H1 (cell line): Measurements from ENCODE around the gene PLEK2. TPM values are rescaled to one million over a fixed set of nuclear protein-coding genes. Genes with fewer than 3 reads are reported as not detected.

Source experiments
- CTCF ChIA-PET: fragments of 300-600 bp; sonication (Branson Sonifier 250); formaldehyde crosslinking; loops from one replicate; lab custom pipeline; 2021; ENCODE audit not compliant: partially characterized antibody; lab: Charles Lee
- POLR2A ChIA-PET: fragments of 300-600 bp; sonication (Branson Sonifier 250); formaldehyde crosslinking; loops from one replicate; lab custom pipeline; 2021; ENCODE audit warnings: inconsistent platforms; ENCODE audit not compliant: partially characterized antibody; lab: Charles Lee
- DNase-seq, 2 experiments: peaks; one replicate each; pipeline versions ENCODE4 v3.0.0 to v3.0.0-alpha.2; 2010 to 2022; ENCODE audit warnings: low spot score in 2 of 2, low read depth in 1 of 2, mixed read lengths in 1 of 2
- FAIRE-seq: peaks from 2 replicates; lab custom pipeline; 2011; peaks lifted over from hg19 to GRCh38; lab: Jason Lieb, UNC
- H2AFZ ChIP-seq: 2 replicates; pipeline ENCODE4 v1.8.1; 2012; ENCODE audit warnings: low read length, inconsistent platforms
- H2AK5ac ChIP-seq: 2 replicates; pipeline ENCODE4 v1.6.1; 2013; ENCODE audit warnings: low read depth, low read length
- H2BK120ac ChIP-seq: replicated peaks from 2 replicates; pipeline ENCODE3; 2013; ENCODE audit warnings: low read depth, low read length, inconsistent platforms
- H2BK12ac ChIP-seq: 2 replicates; pipeline ENCODE4 v1.6.1; 2013; ENCODE audit warnings: low read depth, low read length
- H2BK15ac ChIP-seq: 2 replicates; pipeline ENCODE4 v1.6.1; 2013; ENCODE audit warnings: low read length
- H2BK20ac ChIP-seq: 2 replicates; pipeline ENCODE4 v1.6.1; 2013; ENCODE audit warnings: low read length
- H2BK5ac ChIP-seq: 2 replicates; pipeline ENCODE4 v1.6.1; 2013; ENCODE audit warnings: low read depth, low read length
- H3K14ac ChIP-seq: 2 replicates; pipeline ENCODE4 v1.6.1; 2013; ENCODE audit warnings: inconsistent platforms; ENCODE audit not compliant: insufficient read length
- H3K18ac ChIP-seq: 2 replicates; pipeline ENCODE4 v1.6.1; 2013; ENCODE audit warnings: low read length; ENCODE audit errors: extremely low read depth
- H3K23ac ChIP-seq: 2 replicates; pipeline ENCODE4 v1.6.1; 2013; ENCODE audit warnings: inconsistent platforms; ENCODE audit not compliant: insufficient read length
- H3K23me2 ChIP-seq: 2 replicates; pipeline ENCODE4 v1.6.1; 2013; ENCODE audit warnings: low read depth, low read length
- H3K27ac ChIP-seq: 2 replicates; pipeline ENCODE4 v1.6.1; 2011; ENCODE audit warnings: low read depth, low read length, inconsistent platforms
- H3K27me3 ChIP-seq, 4 experiments: replicated peaks in 1 of 4; 1 replicate in 1 of 4; 2 replicates in 3 of 4; pipeline versions ENCODE4 v1.6.1 to v1.8.1; 2011 to 2013; ENCODE audit warnings: low read length in 3 of 4, mild to moderate bottlenecking in 3 of 4, inconsistent platforms in 2 of 4, mixed read lengths in 2 of 4, moderate library complexity in 1 of 4; ENCODE audit not compliant: control insufficient read depth in 3 of 4, insufficient read depth in 3 of 4; ENCODE audit errors: extremely low read depth in 1 of 4
- H3K36me3 ChIP-seq, 4 experiments: 2 replicates each; pipeline versions ENCODE4 v1.6.1 to v1.8.1; 2011 to 2013; ENCODE audit warnings: mild to moderate bottlenecking in 4 of 4, low read length in 3 of 4, moderate library complexity in 2 of 4, control low read depth in 1 of 4, inconsistent platforms in 1 of 4; ENCODE audit not compliant: insufficient read depth in 4 of 4, control insufficient read depth in 2 of 4
- H3K4ac ChIP-seq: replicated peaks from 2 replicates; pipeline ENCODE3; 2013; ENCODE audit warnings: low read length, low read depth, mixed read lengths, inconsistent platforms; ENCODE audit not compliant: insufficient read length
- H3K4me1 ChIP-seq, 4 experiments: replicated peaks in 1 of 4; 1 replicate in 1 of 4; 2 replicates in 3 of 4; pipeline versions ENCODE4 v1.6.1 to v1.8.1; 2011 to 2013; ENCODE audit warnings: low read length in 3 of 4, inconsistent platforms in 2 of 4, mixed read lengths in 1 of 4; ENCODE audit not compliant: insufficient read depth in 4 of 4, control insufficient read depth in 3 of 4
- H3K4me2 ChIP-seq, 2 experiments: 2 replicates each; pipeline versions ENCODE4 v1.6.1 to v1.8.1; 2011 to 2013; ENCODE audit warnings: low read depth in 2 of 2, low read length in 2 of 2, control low read depth in 1 of 2, inconsistent platforms in 1 of 2, mild to moderate bottlenecking in 1 of 2; ENCODE audit not compliant: insufficient read depth in 1 of 2
- H3K4me3 ChIP-seq, 4 experiments: fragments of 200-600, 300-600 bp in 1 of 4; sonication (generic), shearing (Covaris generic), sonication (Bioruptor Twin) in 1 of 4; 2 replicates each; pipeline versions ENCODE4 v1.5.1 to v1.8.1; 2011 to 2016; ENCODE audit warnings: low read length in 4 of 4, low read depth in 3 of 4, control low read depth in 2 of 4, inconsistent platforms in 2 of 4, mild to moderate bottlenecking in 2 of 4, mixed read lengths in 1 of 4, moderate library complexity in 1 of 4; ENCODE audit not compliant: insufficient read depth in 2 of 4; ENCODE audit errors: extremely low read depth in 1 of 4
- H3K56ac ChIP-seq: replicated peaks from 2 replicates; pipeline ENCODE3; 2013; ENCODE audit warnings: low read depth, mild to moderate bottlenecking, mixed read lengths, low read length, inconsistent platforms; ENCODE audit not compliant: insufficient read length
- H3K79me1 ChIP-seq: 2 replicates; pipeline ENCODE4 v1.6.1; 2013; ENCODE audit warnings: low read depth, low read length, control low read depth
- H3K79me2 ChIP-seq, 2 experiments: 2 replicates each; pipeline versions ENCODE4 v1.6.1 to v1.8.1; 2012 to 2013; ENCODE audit warnings: low read length in 2 of 2, mild to moderate bottlenecking in 2 of 2, inconsistent platforms in 1 of 2; ENCODE audit not compliant: insufficient read depth in 2 of 2, control insufficient read depth in 1 of 2
- H3K9ac ChIP-seq, 4 experiments: replicated peaks in 1 of 4; 1 replicate in 1 of 4; 2 replicates in 3 of 4; pipeline versions ENCODE4 v1.6.1 to v1.8.1; 2011 to 2013; ENCODE audit warnings: low read depth in 3 of 4, low read length in 3 of 4, control low read depth in 2 of 4, mild to moderate bottlenecking in 2 of 4, moderate library complexity in 2 of 4, inconsistent platforms in 1 of 4; ENCODE audit errors: extremely low read depth in 1 of 4
- H3K9me3 ChIP-seq, 2 experiments: 2 replicates each; pipeline versions ENCODE4 v1.6.1 to v1.8.1; 2012 to 2013; ENCODE audit warnings: mild to moderate bottlenecking in 2 of 2, moderate library complexity in 2 of 2, control low read depth in 1 of 2, inconsistent platforms in 1 of 2, low read depth in 1 of 2, low read length in 1 of 2, mixed read lengths in 1 of 2; ENCODE audit not compliant: insufficient read depth in 2 of 2
- H4K20me1 ChIP-seq, 2 experiments: replicated peaks in 1 of 2; 2 replicates each; pipeline versions ENCODE3 to v1.8.1; 2011 to 2013; ENCODE audit warnings: inconsistent platforms in 2 of 2, low read length in 2 of 2, mild to moderate bottlenecking in 1 of 2; ENCODE audit not compliant: insufficient read depth in 2 of 2, control insufficient read depth in 1 of 2
- H4K5ac ChIP-seq: 2 replicates; pipeline ENCODE4 v1.6.1; 2013; ENCODE audit warnings: low read length, low read depth, mixed read lengths, inconsistent platforms; ENCODE audit not compliant: insufficient read length
- H4K8ac ChIP-seq: 2 replicates; pipeline ENCODE4 v1.8.0; 2013; ENCODE audit warnings: mild to moderate bottlenecking, moderate library complexity, low read length, inconsistent platforms; ENCODE audit not compliant: insufficient read depth; ENCODE audit errors: extremely low read depth
- H4K91ac ChIP-seq: replicated peaks from 2 replicates; pipeline ENCODE3; 2013; ENCODE audit warnings: low read length, mixed read lengths, inconsistent platforms; ENCODE audit not compliant: insufficient read length
- MAFK ChIP-seq: IDR thresholded peaks from 2 replicates; pipeline ENCODE4 v1.6.1; 2012; ENCODE audit warnings: low read depth, mild to moderate bottlenecking, improper control_type of control experiment, low read length
- WGBS, 2 experiments: shearing (Covaris generic) in 1 of 2; methylation state at CpG; one replicate each; pipeline versions ENCODE4 v1.1.6 to v1.1.7; 2013 to 2015; ENCODE audit warnings: low lambda C conversion rate in 2 of 2, mixed read lengths in 2 of 2, inconsistent platforms in 1 of 2, low coverage in 1 of 2, missing lambda C conversion rate in 1 of 2; ENCODE audit not compliant: insufficient replicate concordance in 2 of 2, insufficient coverage in 1 of 2, insufficient read length in 1 of 2; ENCODE audit errors: extremely low coverage in 1 of 2, missing lambda C conversion rate in 1 of 2; 5-methylcytosine and 5-hydroxymethylcytosine counted together
- polyA plus RNA-seq, 7 experiments: library from polyadenylated mRNA; depleted of rRNA in 3 of 7; stranded (reverse) in 5 of 7; unstranded in 2 of 7; fragments of >200 nt in 5 of 7; fragments of 200-250 nt in 2 of 7; gene quantifications; 1 replicate in 5 of 7; 2 replicates in 1 of 7; 4 replicates in 1 of 7; pipeline versions ENCODE4 v1.2.1 to v1.2.3, GENCODE V29; 2011 to 2013; ENCODE audit warnings: missing spikeins in 2 of 7, mixed read lengths in 2 of 7
- total RNA-seq: library from RNA; stranded (reverse); fragmentation: NEBNext Ultra II Directional; extraction: Animal tissue kit (Norgen Biotek cat#: 25700); gene quantifications from 2 replicates; pipeline ENCODE4 v1.2.1, GENCODE V29; 2021

PLEK2 gene
- total and polyA plus RNA-seq, 2 of the 8 experiments (the other 6 are each of a cell fraction or from before 2014, with no cell fraction given): 0.41 to 2.1 TPM

DNA sequence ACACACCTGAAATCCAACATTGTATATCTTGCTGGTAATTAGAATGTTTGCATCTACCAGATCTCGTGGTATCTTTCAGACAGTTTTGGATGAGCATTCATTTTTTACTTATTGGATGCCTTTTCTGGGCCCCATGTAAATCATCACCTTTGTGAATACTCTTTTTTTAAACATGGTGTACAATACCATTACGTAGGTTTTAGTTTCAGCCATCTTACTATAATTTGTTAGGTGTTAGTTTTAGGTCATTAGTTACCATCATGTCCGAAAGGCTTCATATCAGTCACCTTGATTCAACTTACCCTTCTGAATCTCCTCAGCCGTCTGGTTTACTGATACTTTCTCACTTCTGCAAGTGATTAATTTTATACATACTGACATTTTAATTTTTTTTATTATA is 46.5 kb downstream of the PLEK2 start:
- H3K4ac ChIP-seq: no peak overlapping the region
- H4K91ac ChIP-seq: no peak overlapping the region
- H3K18ac ChIP-seq: no peak overlapping the region
- no peak overlapping the region for H3K4me2 ChIP-seq
- ChIA-PET POLR2A (no interaction called here), CTCF (no interaction called here)
- no peak overlapping the region for H2AK5ac ChIP-seq
- H2BK20ac ChIP-seq: no peak overlapping the region
- no peak overlapping the region for H3K27ac ChIP-seq
- no peak overlapping the region for H4K8ac ChIP-seq
- no peak for TF ChIP-seq MAFK
- peaks cover 15 to 61% (median 41%) of the 10 kb centered on the region in 4 experiments for H3K36me3 ChIP-seq
- H2BK12ac ChIP-seq: no peak overlapping the region
- no peak overlapping the region for H2AFZ ChIP-seq
- no peaks in the 10 kb centered on the region for H3K27me3 ChIP-seq
- H4K5ac ChIP-seq: no peak overlapping the region
- peaks cover 0 to 3% of the 10 kb centered on the region in 2 experiments for H4K20me1 ChIP-seq
- H3K56ac ChIP-seq: no peak overlapping the region
- FAIRE-seq: no peak
- H3K4me3 ChIP-seq: no peak overlapping the region
- no peaks in the 10 kb centered on the region; a peak in 2 of 7 replicates for H3K4me1 ChIP-seq
- H3K79me2 ChIP-seq: peaks cover 8 to 52% of the 10 kb centered on the region in 2 experiments
- H3K14ac ChIP-seq: no peak overlapping the region
- H3K9me3 ChIP-seq: no peaks in the 10 kb centered on the region
- H3K9ac ChIP-seq: no peak overlapping the region
- no peaks in the 10 kb centered on the region for H3K23me2 ChIP-seq
- no peak overlapping the region for H2BK5ac ChIP-seq
- H2BK120ac ChIP-seq: no peak overlapping the region
- H2BK15ac ChIP-seq: no peak overlapping the region
- no peak for DNase-seq
- no peaks in the 10 kb centered on the region for H3K79me1 ChIP-seq
- no peak overlapping the region for H3K23ac ChIP-seq
- 92% methylated on average over 4 of the region's 4 CpGs; no CpG with 5 or more reads in 1 of the 2 experiments for WGBS, 2 experiments
